Measurements from ENCODE around the gene TRA2B. TPM values are rescaled to one million over a fixed set of nuclear protein-coding genes. Genes with fewer than 3 reads are reported as not detected.

Gene TRA2B
- total RNA-seq, 1 donor from 2014 or later, result 42.7 TPM

DNA sequence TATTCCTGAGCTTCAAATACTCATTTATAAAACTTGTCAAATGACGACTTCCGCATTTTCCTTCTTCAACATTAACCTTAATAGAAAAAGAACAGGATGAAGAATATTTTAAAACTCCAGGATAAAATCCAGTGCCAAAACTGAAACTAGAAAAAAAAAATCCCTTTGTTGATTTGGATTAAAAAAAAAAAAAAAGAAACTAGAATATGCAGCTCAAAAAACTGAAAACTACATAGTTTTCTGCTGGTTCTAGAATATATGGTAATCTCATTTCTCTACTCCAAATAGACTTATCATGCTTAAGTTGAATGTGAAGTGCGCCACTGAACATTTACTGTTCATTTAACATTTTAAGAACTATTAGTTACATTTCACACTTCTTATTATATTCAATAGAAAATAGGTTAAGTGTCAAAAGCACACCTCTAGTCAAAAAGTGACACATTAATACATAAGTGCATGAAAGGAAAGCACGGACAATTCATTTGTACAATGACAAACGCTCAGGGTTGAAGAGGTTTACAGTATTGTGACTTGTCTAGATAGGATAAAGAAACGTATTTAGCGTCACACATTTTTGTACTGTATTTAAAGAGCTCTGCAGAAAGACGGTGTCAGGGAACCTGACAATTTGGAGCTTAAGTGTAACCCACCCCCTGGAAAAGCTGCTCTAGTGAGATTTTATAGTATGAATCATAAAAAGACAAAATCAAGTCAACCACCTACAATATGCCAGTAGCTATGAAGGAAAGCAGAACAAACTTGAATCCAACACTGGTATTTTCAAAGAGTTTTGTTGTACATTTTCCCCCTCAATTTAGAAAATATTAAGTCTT, 5.8 kb downstream of the TRA2B start:
- TF ChIP-seq, protein P1, sequence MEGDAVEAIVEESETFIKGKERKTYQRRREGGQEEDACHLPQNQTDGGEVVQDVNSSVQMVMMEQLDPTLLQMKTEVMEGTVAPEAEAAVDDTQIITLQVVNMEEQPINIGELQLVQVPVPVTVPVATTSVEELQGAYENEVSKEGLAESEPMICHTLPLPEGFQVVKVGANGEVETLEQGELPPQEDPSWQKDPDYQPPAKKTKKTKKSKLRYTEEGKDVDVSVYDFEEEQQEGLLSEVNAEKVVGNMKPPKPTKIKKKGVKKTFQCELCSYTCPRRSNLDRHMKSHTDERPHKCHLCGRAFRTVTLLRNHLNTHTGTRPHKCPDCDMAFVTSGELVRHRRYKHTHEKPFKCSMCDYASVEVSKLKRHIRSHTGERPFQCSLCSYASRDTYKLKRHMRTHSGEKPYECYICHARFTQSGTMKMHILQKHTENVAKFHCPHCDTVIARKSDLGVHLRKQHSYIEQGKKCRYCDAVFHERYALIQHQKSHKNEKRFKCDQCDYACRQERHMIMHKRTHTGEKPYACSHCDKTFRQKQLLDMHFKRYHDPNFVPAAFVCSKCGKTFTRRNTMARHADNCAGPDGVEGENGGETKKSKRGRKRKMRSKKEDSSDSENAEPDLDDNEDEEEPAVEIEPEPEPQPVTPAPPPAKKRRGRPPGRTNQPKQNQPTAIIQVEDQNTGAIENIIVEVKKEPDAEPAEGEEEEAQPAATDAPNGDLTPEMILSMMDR (IDR thresholded peaks at IDR 0.05; ENCODE audit: borderline replicate concordance), result no peak
- H3K4me1 ChIP-seq, result peaks cover 100% of the 10 kb centered on the region
- H3K4me3 ChIP-seq, result peak overlapping the region; percentile 98
- H3K27me3 ChIP-seq (ENCODE audit: low read depth), result no peaks in the 10 kb centered on the region
- intact Hi-C loops (cut with micrococcal nuclease), result no loop called here
- H3K36me3 ChIP-seq, result no peaks in the 10 kb centered on the region
- peak overlapping the region; percentile 40 for H3K27ac ChIP-seq (replicated peaks)
- DNase-seq, result no peak
- no peaks in the 10 kb centered on the region for H3K9me3 ChIP-seq (replicated peaks)

DNA sequence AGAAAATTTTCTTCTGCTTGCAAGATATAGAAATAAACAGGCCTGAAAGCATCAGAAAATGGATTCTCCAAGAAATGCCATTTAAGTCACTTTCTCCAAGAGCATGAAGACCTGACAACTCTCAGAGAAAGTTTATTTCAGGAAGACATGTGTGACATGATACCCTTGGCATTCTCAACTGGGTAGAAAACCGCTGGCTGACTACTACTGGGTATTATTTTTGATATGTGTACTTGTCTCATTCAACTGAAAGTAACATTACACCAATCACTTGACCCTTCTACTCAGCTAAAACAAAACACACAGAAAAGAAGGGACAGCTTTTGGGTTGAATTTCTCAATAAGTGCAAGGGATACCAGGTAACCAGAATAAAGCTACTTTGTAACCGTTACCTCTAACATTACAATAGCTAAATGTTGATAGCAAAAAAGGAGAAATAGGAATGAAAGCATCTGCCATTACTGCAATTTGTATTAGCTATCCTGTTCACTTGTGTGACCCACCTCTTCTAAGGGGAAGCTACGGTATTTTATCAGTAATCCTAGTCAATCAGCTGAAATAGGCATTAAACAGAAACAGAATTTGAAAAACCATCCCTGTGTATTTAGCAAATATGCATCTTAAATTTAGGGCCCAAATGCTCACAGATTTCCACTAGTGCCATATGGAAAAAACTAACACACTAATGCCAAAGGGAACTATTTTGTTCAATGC, 7.3 kb downstream of the TRA2B start:
- no peak for DNase-seq
- H3K4me1 ChIP-seq, result peaks cover 100% of the 10 kb centered on the region
- H3K27ac ChIP-seq (replicated peaks), result peak overlapping the region; percentile 7
- peaks cover under 1% of the 10 kb centered on the region for H3K36me3 ChIP-seq
- TF ChIP-seq, protein P1 (IDR thresholded peaks at IDR 0.05; ENCODE audit: borderline replicate concordance), result no peak
- H3K27me3 ChIP-seq (ENCODE audit: low read depth), result no peaks in the 10 kb centered on the region
- H3K9me3 ChIP-seq (replicated peaks), result no peaks in the 10 kb centered on the region
- intact Hi-C loops (cut with micrococcal nuclease), result no loop called here
- H3K4me3 ChIP-seq, result peak overlapping the region; percentile 98

DNA sequence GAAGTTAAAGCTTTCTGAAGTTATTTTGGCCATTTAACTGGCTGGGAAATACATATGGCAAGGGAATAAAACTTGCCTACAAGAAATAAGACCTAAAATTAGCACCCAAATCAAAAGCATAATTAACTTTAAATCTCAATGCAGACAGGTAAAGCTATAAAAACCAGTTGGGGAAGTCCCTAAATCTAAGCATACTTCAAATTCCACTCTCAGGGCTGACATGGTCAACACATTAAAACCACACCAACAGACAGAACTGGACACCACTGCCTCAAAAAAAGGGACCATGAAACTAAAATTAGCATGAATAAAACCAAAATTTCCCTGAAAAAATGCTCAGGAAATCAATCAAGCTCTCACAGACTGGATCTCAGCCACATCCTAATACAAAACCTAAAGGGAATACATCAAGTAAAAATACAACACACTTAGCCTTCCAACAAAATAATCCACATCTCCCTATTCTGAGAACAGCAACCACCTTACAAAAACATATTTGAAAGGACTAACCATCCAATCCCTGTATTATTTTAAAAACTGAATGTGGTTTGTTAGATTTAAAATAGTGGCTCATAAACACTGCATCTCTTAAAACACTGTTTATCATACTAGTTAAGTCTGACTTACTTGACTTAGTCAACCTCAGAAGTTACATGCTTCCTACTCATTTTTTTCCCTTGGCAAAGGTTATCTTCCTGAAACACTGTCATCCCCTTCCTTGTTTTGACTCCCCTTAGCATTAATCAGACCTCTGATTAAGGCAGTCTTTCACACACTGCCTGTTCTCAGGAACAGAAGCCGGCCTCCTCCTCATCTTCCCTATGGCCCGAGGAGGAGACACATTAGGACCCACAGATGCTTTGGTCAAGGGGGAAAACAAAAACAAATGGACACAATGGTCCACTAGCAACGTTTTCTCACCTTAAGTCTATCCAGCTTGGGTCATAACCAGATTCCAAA, 8.3 kb downstream of the TRA2B start:
- intact Hi-C loops (cut with micrococcal nuclease), result no loop called here
- peak overlapping the region; percentile 98 for H3K4me3 ChIP-seq
- DNase-seq, result no peak
- H3K4me1 ChIP-seq, result peaks cover 99% of the 10 kb centered on the region
- H3K27ac ChIP-seq (replicated peaks), result peak overlapping the region; percentile 7
- peaks cover 11% of the 10 kb centered on the region for H3K36me3 ChIP-seq
- TF ChIP-seq, protein P1 (IDR thresholded peaks at IDR 0.05; ENCODE audit: borderline replicate concordance), result no peak
- H3K27me3 ChIP-seq (ENCODE audit: low read depth), result no peaks in the 10 kb centered on the region
- H3K9me3 ChIP-seq (replicated peaks), result no peaks in the 10 kb centered on the region

DNA sequence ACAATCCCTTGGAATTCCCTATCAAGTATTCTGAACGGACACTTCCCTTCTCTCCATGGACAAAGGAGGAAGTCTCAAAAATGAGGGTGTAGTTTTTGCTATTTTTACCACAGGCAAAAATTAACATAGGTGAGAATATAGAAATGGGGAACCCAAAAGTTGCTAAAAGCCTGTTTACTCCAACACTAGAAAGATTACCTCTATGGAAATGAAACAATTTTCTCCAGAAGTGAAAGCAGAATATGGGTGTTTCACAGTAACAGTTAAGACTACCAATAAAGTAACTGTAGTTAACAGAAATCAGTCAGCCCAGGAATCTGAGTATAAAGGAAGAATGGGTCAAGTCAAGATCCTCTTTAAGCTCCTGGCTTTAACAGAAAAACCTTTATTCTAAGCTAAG, 9.3 kb downstream of the TRA2B start:
- peak overlapping the region; percentile 98 for H3K4me3 ChIP-seq
- intact Hi-C loops (cut with micrococcal nuclease), result no loop called here
- H3K36me3 ChIP-seq, result peaks cover 21% of the 10 kb centered on the region

More for the DNA sequence above, 9.3 kb downstream of the TRA2B start:
- Histone ChIP-seq H3K4me1 (peaks cover 99% of the 10 kb centered on the region), H3K9me3 (replicated peaks) (no peaks in the 10 kb centered on the region), H3K27me3 (ENCODE audit: low read depth) (no peaks in the 10 kb centered on the region), H3K27ac (replicated peaks) (peak overlapping the region; percentile 0)
- no peak for DNase-seq
- TF ChIP-seq, protein P1 (IDR thresholded peaks at IDR 0.05; ENCODE audit: borderline replicate concordance), result no peak
